Activated T-helper 1 cell treated with anti-CD3 and anti-CD28 coated beads, Interleukin-12 subunit alpha, Interleukin-12 subunit beta, Interleukin-2, Interleukin-4 antibody, amounts not matched to agents 30 ng/mL and 10 ng/mL and 1 ng/mL, durations not matched to agents 14 hours and 24 hours and 36 hours (primary cell): ENCODE data around the gene MAGEA9. TPM values are rescaled to one million over a fixed set of nuclear protein-coding genes. Genes with fewer than 3 reads are reported as not detected.
"Not testable (repeated sequence)": the region's sequence is repeated elsewhere in the genome, so short reads cannot be mapped to it uniquely, and the experiment has no call there.

Source experiments
- DNase-seq: peaks from one replicate; pipeline ENCODE4 v3.0.0; 2021; ENCODE audit warnings: low spot score
- H3K27ac Mint-ChIP-seq: one replicate; pipeline ENCODE4 v1.8.0; 2021; ENCODE audit warnings: mild to moderate bottlenecking, mixed read lengths
- H3K27me3 Mint-ChIP-seq: one replicate; pipeline ENCODE4 v1.8.0; 2022; ENCODE audit warnings: mild to moderate bottlenecking, moderate library complexity, mixed read lengths; ENCODE audit not compliant: insufficient read depth
- H3K36me3 Mint-ChIP-seq: one replicate; pipeline ENCODE4 v1.8.0; 2021; ENCODE audit warnings: low read depth, mixed read lengths
- H3K4me1 Mint-ChIP-seq: one replicate; pipeline ENCODE4 v1.8.0; 2021; ENCODE audit warnings: low read depth, mixed read lengths
- H3K4me3 Mint-ChIP-seq: one replicate; pipeline ENCODE4 v1.8.0; 2021; ENCODE audit warnings: mild to moderate bottlenecking, moderate library complexity, mixed read lengths
- H3K9me3 Mint-ChIP-seq: one replicate; pipeline ENCODE4 v1.8.0; 2021; ENCODE audit warnings: mixed read lengths
- intact Hi-C: fragments of 100-400 bp; cut with micrococcal nuclease; formaldehyde crosslinking; loops from one replicate; pipeline ENCODE4 v1.15.1; 2024
- total RNA-seq: library from RNA; stranded (reverse); gene quantifications from 2 replicates; pipeline ENCODE4 v1.2.3, GENCODE V29; 2022

Gene MAGEA9
- not detected in 2 replicates for total RNA-seq

- H3K9me3 Mint-ChIP-seq, intact Hi-C loops, H3K36me3 Mint-ChIP-seq: not testable (repeated sequence)
These were observed at the start of gene MAGEA9 for GRCh38 chrX:149781727-149782126. Gene MAGEA9, plus strand, starts transcription at chrX:149781930. Its CDS starts 4,281 bp downstream, at chrX:149786211.

DNA sequence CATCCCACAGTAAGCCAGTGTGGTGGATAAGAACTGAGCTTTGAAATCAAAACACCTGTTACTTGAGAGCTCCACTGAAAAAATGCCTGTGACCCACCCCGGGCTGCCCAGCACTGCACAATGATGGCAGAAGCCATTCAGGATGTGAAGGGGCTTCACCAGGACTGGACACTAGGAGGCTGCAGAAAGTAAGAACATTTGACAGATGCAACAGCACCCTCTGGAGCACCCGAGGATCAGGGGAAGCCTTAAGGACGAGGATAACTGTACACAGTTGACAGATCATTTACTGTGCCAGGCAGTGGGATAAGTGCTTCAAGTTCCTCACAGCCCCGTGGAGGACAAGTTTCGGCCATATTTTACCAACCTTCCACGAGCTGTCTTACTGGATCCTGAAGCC, 39.5 kb upstream of the MAGEA9 start:
- H3K9me3 Mint-ChIP-seq, H3K4me1 Mint-ChIP-seq, H3K36me3 Mint-ChIP-seq, H3K27me3 Mint-ChIP-seq, intact Hi-C loops, H3K27ac Mint-ChIP-seq, H3K4me3 Mint-ChIP-seq, DNase-seq: not testable (repeated sequence)

More at GRCh38 chrX:149781727-149782126, at the start of gene MAGEA9:
- H3K4me3 Mint-ChIP-seq, H3K27ac Mint-ChIP-seq, H3K4me1 Mint-ChIP-seq, DNase-seq, H3K27me3 Mint-ChIP-seq: not testable (repeated sequence)

DNA sequence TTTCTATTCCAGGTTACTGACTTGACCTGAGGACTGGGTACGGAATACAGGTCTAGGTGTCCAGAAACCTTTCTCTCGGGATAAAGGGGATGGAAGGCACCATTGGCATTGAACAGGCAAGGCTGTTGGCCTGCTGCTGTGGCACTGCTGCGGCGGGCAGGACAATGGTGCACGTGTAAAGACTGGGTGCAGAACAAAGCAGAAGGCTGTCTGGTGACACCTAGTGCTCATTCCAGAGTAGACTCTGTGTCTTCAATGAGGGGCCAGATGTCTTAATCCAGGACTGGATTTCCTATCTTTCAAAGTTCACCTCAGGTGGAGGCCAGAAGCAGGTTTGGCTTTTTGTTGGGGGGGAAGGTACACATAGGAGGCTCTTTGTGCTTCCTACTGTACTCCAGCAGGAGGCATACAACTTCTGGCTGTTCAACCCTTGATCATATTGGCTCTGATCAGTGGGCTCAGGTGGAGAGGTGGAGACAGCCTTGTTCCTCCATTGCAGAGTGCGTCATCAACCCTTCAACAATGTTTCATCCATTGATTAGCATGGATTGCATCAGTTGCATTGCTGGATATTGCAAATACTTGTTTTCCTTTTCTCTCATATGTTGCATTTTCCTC, 35.2 kb upstream of the MAGEA9 start:
- H3K27me3 Mint-ChIP-seq, H3K4me1 Mint-ChIP-seq, DNase-seq, H3K4me3 Mint-ChIP-seq, H3K9me3 Mint-ChIP-seq, intact Hi-C loops, H3K27ac Mint-ChIP-seq, H3K36me3 Mint-ChIP-seq: not testable (repeated sequence)

GRCh38 chrX:149757206-149758067, 24.3 kb upstream of the MAGEA9 start:
- H3K36me3 Mint-ChIP-seq = no peaks in the 10 kb centered on the region
- DNase-seq = no peak
- no peaks in the 10 kb centered on the region for H3K4me1 Mint-ChIP-seq
- H3K27me3 Mint-ChIP-seq = peaks cover 4% of the 10 kb centered on the region
- H3K9me3 Mint-ChIP-seq = no peaks in the 10 kb centered on the region
- intact Hi-C loops = no loop called here
- no peak overlapping the region for H3K4me3 Mint-ChIP-seq
- no peak overlapping the region for H3K27ac Mint-ChIP-seq

DNA sequence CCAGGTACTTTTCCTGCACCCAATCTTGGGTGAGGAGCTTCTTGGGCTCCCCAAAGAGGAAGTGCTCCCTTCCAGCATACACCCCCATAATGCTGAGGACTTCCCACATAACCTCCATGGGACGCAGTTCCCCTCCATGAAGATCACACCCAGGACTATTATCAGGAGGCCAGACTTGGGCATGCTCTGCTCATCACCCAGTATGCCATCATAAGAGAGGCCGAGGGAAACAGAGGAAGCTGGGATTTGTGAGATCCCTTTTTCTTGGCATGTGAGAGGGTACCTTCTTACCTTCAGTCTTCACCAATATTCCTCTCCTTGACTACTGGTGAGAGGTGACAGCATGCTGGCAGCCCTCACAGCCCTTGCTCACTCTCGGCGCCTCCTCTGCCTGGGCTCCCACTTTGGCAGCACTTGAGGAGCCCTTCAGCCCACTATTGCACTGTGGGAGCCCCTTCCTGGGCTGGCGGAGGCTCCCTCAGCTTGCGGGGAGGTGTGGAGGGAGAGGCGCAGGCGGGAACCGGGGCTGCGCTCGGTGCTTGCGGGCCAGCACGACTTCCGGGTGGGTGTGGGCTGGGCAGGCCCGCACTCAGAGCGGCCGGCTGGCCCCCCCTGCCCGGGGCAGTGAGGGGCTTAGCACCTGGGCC, 23.5 kb upstream of the MAGEA9 start:
- Mint-ChIP-seq H3K4me3 (no peak overlapping the region), H3K27ac (no peak overlapping the region), H3K4me1 (no peaks in the 10 kb centered on the region), H3K36me3 (no peaks in the 10 kb centered on the region), H3K9me3 (no peaks in the 10 kb centered on the region), H3K27me3 (peaks cover 4% of the 10 kb centered on the region)
- intact Hi-C loops = no loop called here
- no peak for DNase-seq

- H3K27me3 Mint-ChIP-seq, DNase-seq, H3K9me3 Mint-ChIP-seq, H3K4me3 Mint-ChIP-seq, H3K36me3 Mint-ChIP-seq, H3K27ac Mint-ChIP-seq, H3K4me1 Mint-ChIP-seq, intact Hi-C loops: not testable (repeated sequence)
These were observed 23.0 kb upstream of the MAGEA9 start for GRCh38 chrX:149758715-149759078.

DNA sequence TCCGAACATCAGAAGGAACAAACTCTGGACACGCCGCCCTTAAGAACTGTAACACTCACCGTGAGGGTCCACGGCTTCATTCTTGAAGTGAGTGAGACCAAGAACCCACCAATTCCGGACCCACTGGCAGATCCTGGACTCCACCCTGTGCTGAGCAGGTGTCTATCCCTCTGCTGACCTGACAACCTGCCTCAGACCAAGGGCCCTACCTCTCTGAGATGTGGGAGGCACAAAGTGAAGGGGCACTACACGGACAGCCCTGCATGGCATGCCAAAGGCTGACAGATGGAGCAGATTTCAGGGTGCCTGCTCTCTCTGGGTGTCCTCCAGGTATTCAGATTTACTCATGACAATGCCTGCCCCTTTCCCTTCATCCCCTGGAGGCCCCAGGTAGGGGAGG, 21.9 kb upstream of the MAGEA9 start:
- Mint-ChIP-seq H3K4me1 (no peaks in the 10 kb centered on the region), H3K27ac (no peak overlapping the region), H3K9me3 (no peaks in the 10 kb centered on the region), H3K36me3 (no peaks in the 10 kb centered on the region), H3K27me3 (peaks cover 9% of the 10 kb centered on the region), H3K4me3 (no peak overlapping the region)
- intact Hi-C loops = no loop called here
- DNase-seq = no peak

DNA sequence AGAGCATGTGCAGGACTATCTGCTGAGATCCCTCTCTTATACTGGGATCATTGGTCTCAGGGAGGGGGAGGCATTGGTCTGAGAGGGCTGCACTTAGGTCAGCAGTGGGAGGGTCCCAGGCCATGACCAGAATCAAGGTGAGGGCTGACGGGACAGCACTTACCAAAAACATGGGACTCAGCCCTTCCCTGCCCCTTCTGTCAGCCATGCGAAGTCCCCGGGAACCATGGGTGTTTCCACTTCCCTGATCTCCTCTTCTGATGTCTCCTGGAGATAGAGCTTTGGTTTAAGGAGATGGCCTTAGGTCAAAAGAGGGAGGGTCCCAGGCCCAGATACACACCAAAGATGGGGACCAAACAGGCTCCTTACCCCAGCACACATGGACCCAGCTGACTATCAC, 20.8 kb upstream of the MAGEA9 start:
- H3K27ac Mint-ChIP-seq = no peak overlapping the region
- no peaks in the 10 kb centered on the region for H3K36me3 Mint-ChIP-seq
- no peaks in the 10 kb centered on the region for H3K4me1 Mint-ChIP-seq
- H3K27me3 Mint-ChIP-seq = peaks cover 9% of the 10 kb centered on the region
- intact Hi-C loops = no loop called here
- H3K4me3 Mint-ChIP-seq = no peak overlapping the region
- no peak for DNase-seq
- H3K9me3 Mint-ChIP-seq = no peaks in the 10 kb centered on the region

DNA sequence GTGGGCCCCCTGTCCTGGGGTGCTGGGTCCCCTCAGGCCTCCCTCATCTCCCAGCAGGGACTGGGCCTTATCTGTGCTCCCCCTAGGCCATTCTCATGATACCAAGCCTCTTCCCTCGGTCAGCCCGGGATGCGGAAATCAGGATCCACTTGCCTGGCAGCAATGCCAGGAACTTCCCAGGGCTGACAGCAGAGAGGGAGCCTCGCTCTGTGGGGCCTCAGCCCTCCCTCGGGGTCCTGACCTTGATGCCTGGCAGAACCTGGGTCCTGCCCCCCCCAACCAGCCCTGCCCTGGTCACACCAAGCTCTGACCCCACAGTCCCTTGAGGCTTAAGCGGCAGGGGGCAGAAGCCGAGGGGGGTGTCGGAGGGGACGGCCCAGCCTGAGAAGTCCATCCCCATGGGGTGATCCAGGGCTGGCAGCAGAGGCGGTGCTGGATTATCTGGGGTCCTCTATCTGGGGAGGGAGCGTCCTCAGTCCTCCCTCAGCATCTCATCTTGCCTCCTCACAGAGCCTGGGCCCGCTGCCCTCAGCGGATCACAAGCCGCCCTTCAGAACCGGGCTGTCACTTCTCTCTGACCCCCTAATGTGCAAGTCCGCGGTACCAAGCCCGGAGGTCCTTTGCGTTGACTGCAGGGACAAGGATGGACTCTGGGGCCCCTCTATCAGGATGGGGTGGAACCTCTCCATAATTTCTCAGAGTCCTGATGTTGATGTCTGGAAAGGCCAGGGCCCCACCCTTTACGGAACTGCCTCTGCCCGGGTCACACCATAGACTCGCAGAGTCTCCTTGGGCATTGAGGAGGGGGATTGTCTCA, 19.7 kb upstream of the MAGEA9 start:
- H3K4me1 Mint-ChIP-seq, intact Hi-C loops, H3K27ac Mint-ChIP-seq, H3K27me3 Mint-ChIP-seq, H3K4me3 Mint-ChIP-seq, H3K36me3 Mint-ChIP-seq, H3K9me3 Mint-ChIP-seq, DNase-seq: not testable (repeated sequence)

DNA sequence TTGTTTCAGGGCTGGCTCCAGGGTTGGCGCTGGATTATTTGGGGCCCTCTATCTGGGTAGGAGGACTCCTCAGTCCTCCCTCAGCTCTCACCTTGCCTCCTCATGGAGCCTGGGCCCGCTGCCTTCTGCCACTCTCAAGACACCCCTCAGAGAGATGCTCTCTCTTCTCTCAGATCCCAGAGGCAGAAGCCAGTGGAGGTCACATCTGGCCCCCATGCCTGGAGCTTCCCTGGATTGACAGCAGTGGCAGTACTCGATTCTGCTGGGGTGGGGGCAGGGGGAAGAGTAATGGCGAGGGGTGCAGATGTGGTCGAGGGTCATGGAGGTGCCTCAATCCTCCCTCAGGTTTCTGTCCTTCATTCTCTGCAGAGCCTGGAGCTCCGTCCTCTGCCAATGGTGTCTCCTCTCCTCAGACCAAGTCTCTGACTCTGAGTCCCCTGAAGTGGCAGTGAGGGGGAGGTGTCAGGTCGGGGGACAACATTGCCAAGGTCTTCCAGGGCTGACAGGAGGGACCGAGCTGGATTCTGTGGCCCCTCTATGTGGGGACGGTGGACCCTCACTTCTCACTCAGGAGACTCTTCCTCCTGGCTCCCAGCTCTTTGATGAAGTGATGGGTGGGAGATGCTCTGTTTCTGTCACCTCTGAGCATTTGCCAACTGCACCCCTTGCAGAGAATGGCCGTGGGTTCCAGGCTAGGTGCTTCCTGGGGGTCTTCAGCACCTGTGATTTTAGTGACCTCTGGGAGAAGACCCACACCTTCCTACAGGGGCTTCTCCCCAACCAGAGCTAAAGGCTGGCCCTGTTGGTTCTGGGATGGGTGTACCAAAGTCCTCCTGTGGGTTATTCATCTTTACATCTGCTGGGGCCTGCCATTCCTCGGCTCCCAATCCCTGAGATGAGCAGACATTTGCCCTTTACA, 18.8 kb upstream of the MAGEA9 start:
- DNase-seq = no peak
- Mint-ChIP-seq H3K4me3 (no peak overlapping the region), H3K27ac (no peak overlapping the region), H3K4me1 (no peaks in the 10 kb centered on the region), H3K36me3 (no peaks in the 10 kb centered on the region), H3K27me3 (peaks cover 9% of the 10 kb centered on the region), H3K9me3 (no peaks in the 10 kb centered on the region)
- intact Hi-C loops = no loop called here

GRCh38 chrX:149770344-149770743, 11.4 kb upstream of the MAGEA9 start:
- H3K27ac Mint-ChIP-seq, H3K4me1 Mint-ChIP-seq, H3K36me3 Mint-ChIP-seq, H3K9me3 Mint-ChIP-seq, intact Hi-C loops, H3K27me3 Mint-ChIP-seq, H3K4me3 Mint-ChIP-seq, DNase-seq: not testable (repeated sequence)

DNA sequence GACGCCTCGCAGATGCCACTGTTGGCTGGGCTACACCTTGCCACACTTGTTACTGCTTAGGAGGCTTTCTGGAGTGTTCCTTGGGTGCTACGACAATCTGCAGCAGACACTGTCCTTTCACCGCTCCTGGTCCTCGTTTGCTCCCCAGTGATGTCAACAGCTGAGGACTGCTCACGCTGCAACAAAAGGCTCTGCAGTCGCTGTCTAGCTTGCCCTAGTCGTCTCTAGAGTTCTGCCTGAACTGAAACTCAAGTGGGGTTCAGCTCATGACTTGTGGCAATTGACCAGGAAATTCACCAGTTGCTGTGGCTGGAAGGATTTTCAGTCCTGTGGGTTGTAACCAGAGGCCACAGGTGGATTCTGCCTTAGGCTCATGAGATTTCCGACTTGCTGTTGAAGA, 8.7 kb upstream of the MAGEA9 start:
- DNase-seq, H3K27me3 Mint-ChIP-seq, H3K9me3 Mint-ChIP-seq, H3K4me3 Mint-ChIP-seq, H3K4me1 Mint-ChIP-seq, intact Hi-C loops, H3K27ac Mint-ChIP-seq, H3K36me3 Mint-ChIP-seq: not testable (repeated sequence)
